GM19463 (cell line): ENCODE data around the gene SPECC1.
A peak's percentile ranks its signal among the peaks of the same experiment; 100 is the strongest.
"Not testable (repeated sequence)": the region's sequence is repeated elsewhere in the genome, so short reads cannot be mapped to it uniquely, and the experiment has no call there.

Experiments used
- ATAC-seq: cut with Tn5 transposase; IDR thresholded peaks from one replicate; pipeline ENCODE4 v1.9.1; 2021; ENCODE audit warnings: mild to moderate bottlenecking, moderate library complexity; ENCODE audit not compliant: unreplicated experiment

Gene SPECC1

DNA sequence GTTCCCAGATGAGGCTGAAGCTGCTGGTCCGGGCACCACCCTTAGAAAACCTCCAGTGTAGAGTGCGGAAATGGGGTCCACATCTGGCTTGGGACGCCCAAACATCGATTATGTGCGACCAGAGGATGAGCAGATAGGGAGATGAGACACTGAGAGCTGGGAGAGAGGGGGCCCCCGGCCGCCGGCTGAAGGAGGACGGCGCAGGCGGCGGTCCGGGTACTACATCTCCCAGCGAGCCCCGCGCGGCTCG, 182 bp upstream of the SPECC1 start:
- no peak for ATAC-seq

- no peak for ATAC-seq
Observed at GRCh38 chr17:20010099-20010863, 1.1 kb downstream of the SPECC1 start.

DNA sequence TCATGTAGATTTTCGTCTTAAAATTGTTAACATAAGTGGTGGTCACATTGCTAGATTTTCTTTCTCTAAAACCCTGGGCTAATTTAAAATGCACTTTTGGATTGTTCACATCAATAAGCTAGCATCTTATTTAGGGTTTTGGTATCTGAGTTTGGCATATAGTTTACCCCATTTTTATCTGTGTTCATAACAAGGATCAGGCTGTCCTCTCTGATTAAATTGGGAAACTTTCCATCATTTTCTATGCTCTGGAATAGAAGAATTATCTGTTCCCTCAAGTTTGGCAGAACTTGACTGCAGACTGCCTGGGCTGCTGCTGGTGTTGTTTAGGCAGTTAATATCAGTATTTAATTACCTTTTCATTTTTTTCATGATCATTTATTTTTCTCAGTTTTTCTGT, 1.8 kb downstream of the SPECC1 start:
- no peak for ATAC-seq

GRCh38 chr17:20012017-20012536, 2.9 kb downstream of the SPECC1 start:
- no peak for ATAC-seq

- not testable (repeated sequence) for ATAC-seq
Observed at GRCh38 chr17:20016475-20016992, 7.4 kb downstream of the SPECC1 start.

DNA sequence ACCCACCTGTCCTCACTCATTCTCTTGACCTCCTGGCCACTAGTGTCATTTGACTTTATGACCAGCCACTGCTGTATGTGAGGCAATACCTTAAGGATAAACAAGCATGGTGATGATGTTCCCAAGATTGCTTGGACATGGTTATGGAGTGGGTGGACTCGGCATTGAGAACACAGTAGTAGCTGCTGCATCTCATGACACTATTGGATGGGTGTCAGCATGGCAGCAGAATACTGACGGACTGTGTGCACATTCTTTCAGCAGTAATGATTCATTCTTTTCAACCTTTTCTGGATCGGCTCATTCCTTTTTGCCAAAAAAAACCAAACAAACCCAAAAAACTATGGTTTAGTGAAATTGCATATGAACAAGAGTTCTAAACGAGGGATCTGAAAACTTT, 13.5 kb downstream of the SPECC1 start:
- ATAC-seq: no peak

DNA sequence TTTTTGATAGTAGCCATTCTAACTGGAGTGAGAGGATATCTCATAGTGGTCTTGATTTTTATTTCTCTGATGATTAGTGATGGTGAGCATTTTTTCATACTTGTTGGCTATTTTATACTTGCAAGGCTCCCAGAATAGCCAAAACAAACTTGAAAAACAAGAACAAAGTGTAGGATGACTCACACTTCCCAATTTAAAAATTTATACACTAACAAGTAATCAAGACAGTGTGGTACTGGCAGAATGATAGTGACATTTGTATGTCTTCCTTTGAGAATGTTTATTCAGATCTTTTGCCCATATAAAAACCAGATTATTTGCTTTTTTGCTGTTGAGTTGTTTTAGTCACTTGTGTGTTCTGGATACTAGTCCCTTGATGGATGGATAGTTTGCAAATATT, 17.8 kb downstream of the SPECC1 start:
- no peak for ATAC-seq

- no peak for ATAC-seq
Observed at GRCh38 chr17:20028443-20028842, 19.3 kb downstream of the SPECC1 start.

DNA sequence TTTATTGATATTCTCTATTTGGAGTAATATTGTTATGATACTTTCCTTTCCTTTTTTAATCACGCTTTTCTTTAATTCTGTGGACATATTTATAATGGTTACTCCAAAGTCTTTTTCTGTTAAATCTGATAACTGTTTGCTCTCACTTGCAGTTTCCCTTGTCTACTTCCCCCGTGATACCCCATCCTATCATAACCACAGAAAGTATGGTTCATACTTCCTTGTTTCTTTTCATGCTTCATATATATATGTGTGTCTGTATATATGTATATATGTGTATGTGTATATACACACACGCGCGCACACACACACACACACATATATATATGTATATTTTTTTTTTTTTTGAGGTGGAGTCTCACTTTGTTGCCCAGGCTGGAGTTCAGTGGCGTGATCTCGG, 23.5 kb downstream of the SPECC1 start:
- no peak for ATAC-seq

DNA sequence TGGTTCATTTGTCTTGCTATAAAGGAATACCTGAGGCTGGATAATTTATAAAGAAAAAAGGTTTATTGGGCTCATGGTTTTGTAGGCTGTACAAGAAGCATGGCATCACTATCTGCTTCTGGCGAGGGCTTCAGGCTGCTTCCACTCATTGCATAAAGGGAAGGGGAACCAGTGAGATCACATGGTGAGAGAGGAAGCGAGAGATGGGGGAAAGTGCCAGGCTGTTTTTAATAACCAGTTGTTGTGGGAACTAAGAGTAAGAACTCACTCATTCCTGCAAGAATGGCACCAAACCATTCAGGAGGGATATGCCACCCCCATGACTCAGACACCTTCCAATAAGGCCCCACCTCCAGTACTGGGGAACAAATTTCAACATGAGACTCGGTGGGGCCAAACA, 24.3 kb downstream of the SPECC1 start:
- ATAC-seq: no peak

- no peak for ATAC-seq
Observed at GRCh38 chr17:20035501-20035900, 26.3 kb downstream of the SPECC1 start.

DNA sequence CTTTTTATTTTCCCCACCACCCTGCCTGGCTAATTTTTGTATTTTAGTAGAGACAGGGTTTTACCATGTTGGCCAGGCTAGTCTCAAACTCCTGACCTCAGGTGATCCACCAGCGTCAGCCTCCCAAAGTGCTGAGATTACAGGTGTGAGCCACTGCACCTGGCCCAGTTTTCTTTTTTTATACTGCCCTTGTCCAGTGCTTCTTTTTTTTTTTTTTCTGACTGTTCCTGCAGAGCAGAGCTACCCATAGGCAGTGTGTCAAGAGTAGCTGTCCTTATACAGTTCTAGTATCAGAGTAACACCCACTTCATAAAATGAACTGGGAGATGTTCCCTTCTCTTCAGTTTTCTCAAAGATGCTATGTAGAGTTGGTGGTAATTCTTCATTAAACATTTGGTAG, 28.1 kb downstream of the SPECC1 start:
- ATAC-seq: not testable (repeated sequence)

GRCh38 chr17:20039037-20039436, 29.9 kb downstream of the SPECC1 start:
- ATAC-seq: no peak

DNA sequence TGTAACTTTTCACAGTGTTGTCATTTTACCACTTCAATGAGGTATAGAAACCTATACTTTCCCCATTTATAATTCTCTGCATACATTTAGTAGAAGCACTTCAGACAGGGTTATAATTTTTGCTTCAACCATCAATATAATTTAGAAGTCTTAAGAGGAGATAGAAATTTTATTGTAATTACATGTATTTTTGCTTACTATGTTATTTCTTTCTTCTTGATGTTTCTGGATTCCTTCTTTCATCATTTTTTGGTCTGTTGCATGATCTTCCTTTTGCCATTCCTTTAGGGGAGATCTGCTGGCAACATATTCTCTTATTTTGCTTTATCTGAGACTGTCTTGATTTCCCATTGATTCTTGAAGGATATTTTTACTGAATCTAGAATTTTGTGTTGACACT, 31.1 kb downstream of the SPECC1 start:
- ATAC-seq: no peak

DNA sequence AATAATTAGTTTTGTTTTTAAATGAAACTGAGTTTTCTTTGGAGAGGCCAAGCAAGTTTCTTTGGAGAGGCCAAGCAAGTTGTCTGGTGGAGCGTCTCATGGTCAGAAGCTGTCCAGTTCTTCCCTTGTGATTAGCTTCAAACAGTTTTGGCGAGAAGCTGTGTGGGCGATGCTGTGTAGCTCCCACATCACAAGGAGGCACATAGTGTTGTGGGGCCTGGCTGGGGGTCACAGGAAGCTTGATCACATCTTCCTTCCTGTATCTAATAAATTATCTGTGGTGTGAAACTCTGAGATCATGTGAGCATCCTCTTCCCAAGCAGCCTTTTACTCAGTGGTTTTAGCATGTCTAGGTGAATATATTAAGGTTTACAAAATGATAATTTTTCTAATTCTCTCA, 33.9 kb downstream of the SPECC1 start:
- ATAC-seq: no peak

GRCh38 chr17:20045476-20045875, 36.3 kb downstream of the SPECC1 start:
- ATAC-seq: no peak

- ATAC-seq: no peak
Observed at GRCh38 chr17:20046629-20047028, 37.5 kb downstream of the SPECC1 start.

- no peak for ATAC-seq
Observed at GRCh38 chr17:20051624-20052023, 42.5 kb downstream of the SPECC1 start.

DNA sequence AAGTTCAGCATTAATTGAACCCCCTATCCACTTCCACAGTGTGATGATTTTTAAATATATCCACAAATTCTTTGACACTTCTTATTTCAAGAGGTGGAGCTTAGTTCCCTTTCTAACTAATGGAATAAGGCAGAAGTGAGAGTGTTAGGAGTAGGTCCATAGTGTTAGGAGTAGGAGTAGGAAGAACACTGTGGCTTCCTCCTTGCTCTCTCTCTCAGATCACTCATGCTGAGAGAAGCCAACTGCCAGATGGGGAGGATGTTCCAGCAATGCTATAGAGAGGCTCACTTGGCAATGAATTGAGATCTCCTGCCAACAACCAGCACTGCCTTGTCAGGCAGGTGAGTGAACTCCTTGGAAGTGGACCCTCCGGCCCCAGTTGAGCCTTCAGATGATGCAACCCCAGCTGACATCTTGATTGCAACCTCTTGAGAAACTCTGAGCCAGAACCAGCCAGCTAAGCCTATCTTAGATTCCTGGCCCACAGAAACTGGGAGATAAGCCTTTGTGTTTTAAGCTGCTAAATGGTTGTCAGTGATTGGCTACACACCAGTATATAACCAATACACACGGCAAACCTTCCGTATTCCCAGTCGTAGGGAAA, 44.3 kb downstream of the SPECC1 start:
- no peak for ATAC-seq

- no peak for ATAC-seq
Observed at GRCh38 chr17:20059728-20060188, 50.6 kb downstream of the SPECC1 start.

DNA sequence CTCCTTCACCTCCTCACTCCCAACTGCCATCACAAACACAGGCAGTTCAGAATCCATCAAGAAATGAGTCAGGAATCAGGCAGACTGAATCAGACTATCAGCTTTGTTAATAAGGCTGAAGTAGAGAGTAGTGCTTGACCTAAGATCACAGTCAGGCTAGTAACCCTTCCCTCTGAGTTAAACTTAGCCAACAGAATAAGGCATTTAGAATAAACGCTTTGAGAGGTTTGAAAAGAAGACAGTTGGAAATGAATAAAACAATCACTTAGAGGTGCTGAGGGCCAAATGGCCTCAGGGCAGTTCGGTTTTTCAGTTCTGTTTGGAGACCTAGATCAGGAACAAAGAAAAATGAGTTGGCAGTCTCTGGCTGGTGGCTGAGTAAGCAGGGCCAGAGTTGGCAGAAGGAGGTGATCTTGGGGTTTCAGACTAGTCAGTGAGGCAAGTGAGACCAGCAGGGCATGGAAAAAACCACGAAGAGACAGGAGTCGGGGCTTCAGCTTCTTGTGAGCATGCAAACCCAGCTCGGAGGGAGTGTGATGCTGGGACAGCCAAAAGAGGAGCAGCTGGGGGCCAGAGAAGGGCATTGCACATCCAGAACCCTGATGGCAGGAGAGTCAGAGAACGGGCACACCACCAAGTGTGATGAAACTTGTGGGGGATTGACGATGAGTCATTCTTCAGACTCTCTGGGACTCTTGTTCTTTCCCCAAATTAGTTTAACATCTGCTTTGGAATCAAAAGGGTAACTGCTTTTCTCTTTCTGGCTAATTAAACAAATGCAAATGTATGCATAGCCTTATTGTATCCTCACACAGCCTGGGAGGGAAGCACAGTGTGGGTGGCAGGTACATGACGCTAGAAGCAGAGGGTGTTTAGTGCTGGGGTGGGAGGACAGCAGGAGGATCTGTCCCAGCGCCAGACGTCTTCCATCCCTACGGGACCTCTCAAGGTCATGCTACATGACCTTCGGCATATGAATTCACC, 54.8 kb downstream of the SPECC1 start:
- peak; percentile 69 for ATAC-seq
